K562 (cell line): Measurements from ENCODE around the gene TRMT2A. TPM values are rescaled to one million over a fixed set of nuclear protein-coding genes. Genes with fewer than 3 reads are reported as not detected.

ENCODE experiments used
- C11orf30 ChIP-seq: fragments of 450-650 bp; IDR thresholded peaks from 2 replicates; pipeline ENCODE4 v1.6.1; 2016; ENCODE audit warnings: low read depth, mild to moderate bottlenecking
- CHD2 ChIP-seq: IDR thresholded peaks from 2 replicates; pipeline ENCODE4 v1.6.1; 2011; ENCODE audit warnings: low read depth, low read length
- CXXC5 ChIP-seq: fragments of 250-450 bp; sonication (Bioruptor Pico); IDR thresholded peaks from 2 replicates; pipeline ENCODE4 v1.8.0; 2022; ENCODE audit warnings: inconsistent platforms, mild to moderate bottlenecking, moderate library complexity
- ERF ChIP-seq: fragments of 450-650 bp; formaldehyde crosslinking; IDR thresholded peaks from 2 replicates; pipeline ENCODE4 v1.4.0; 2020; ENCODE audit warnings: mild to moderate bottlenecking, mixed read lengths
- EWSR1 ChIP-seq: fragments of 450-650 bp; IDR thresholded peaks from 2 replicates; pipeline ENCODE4 v1.6.1; 2018; ENCODE audit warnings: borderline replicate concordance, mild to moderate bottlenecking, low read depth, moderate library complexity; ENCODE audit not compliant: partially characterized antibody
- HCFC1 ChIP-seq: IDR thresholded peaks from 2 replicates; pipeline ENCODE4 v1.6.1; 2012; ENCODE audit warnings: low read depth, low read length, improper control_type of control experiment
- HDAC8 ChIP-seq: fragments of 450-650 bp; IDR thresholded peaks from 2 replicates; pipeline ENCODE4 v1.6.1; 2016; ENCODE audit warnings: mild to moderate bottlenecking, missing genetic modification characterization, moderate library complexity, missing compliant biosample characterization
- IRF9 ChIP-seq: fragments of 450-650 bp; IDR thresholded peaks from 2 replicates; pipeline ENCODE4 v1.6.1; 2016; ENCODE audit warnings: missing biosample characterization, missing genetic modification characterization
- KLF1 ChIP-seq: fragments of 450-650 bp; IDR thresholded peaks from 2 replicates; pipeline ENCODE4 v1.6.1; 2016; ENCODE audit warnings: missing genetic modification characterization, missing compliant biosample characterization
- NEUROD1 ChIP-seq: fragments of 150-350 bp; IDR thresholded peaks from 2 replicates; pipeline ENCODE4 v1.6.1; 2014; ENCODE audit warnings: borderline replicate concordance, low read length, low read depth; ENCODE audit not compliant: partially characterized antibody
- NR4A1 ChIP-seq, 2 experiments: fragments of 250-450 bp in 1 of 2; fragments of 450-650 bp in 1 of 2; sonication (Bioruptor Pico) in 1 of 2; IDR thresholded peaks; 2 replicates each; pipeline versions ENCODE4 v1.4.0 to v1.6.1; 2016 to 2020; ENCODE audit warnings: mild to moderate bottlenecking in 2 of 2, missing compliant biosample characterization in 1 of 2, missing genetic modification characterization in 1 of 2, moderate library complexity in 1 of 2
- PCBP1 ChIP-seq: fragments of 200-400 bp; formaldehyde crosslinking; IDR thresholded peaks from 2 replicates; pipeline ENCODE4 v1.6.1; 2018; ENCODE audit warnings: mild to moderate bottlenecking, low read depth, low read length; ENCODE audit not compliant: poor library complexity, severe bottlenecking
- PCBP2 ChIP-seq: fragments of 200-400 bp; formaldehyde crosslinking; IDR thresholded peaks from 2 replicates; pipeline ENCODE4 v1.6.1; 2018; ENCODE audit warnings: low read length, low read depth, mild to moderate bottlenecking, moderate library complexity; ENCODE audit not compliant: poor library complexity, severe bottlenecking
- PHB ChIP-seq: fragments of 250-450 bp; sonication (Bioruptor Pico); IDR thresholded peaks from 2 replicates; pipeline ENCODE4 v1.5.0; 2021
- PKNOX1 ChIP-seq: fragments of 450-650 bp; IDR thresholded peaks from 2 replicates; pipeline ENCODE4 v1.6.1; 2016
- RHOXF2B ChIP-seq: fragments of 250-450 bp; sonication (Bioruptor Pico); conservative IDR thresholded peaks from 2 replicates; pipeline ENCODE4 v1.5.1; 2021
- SIX5 ChIP-seq, 2 experiments: IDR thresholded peaks; 2 replicates each; pipeline ENCODE4 v1.6.1; 2011; ENCODE audit warnings: low read length in 2 of 2, borderline replicate concordance in 1 of 2, low read depth in 1 of 2, mild to moderate bottlenecking in 1 of 2, moderate library complexity in 1 of 2; ENCODE audit not compliant: insufficient read depth in 1 of 2
- SMAD2 ChIP-seq: fragments of 150-350 bp; IDR thresholded peaks from 2 replicates; pipeline ENCODE4 v1.6.1; 2014; ENCODE audit warnings: low read depth, mild to moderate bottlenecking, low read length
- SMAD3 ChIP-seq: fragments of 450-650 bp; formaldehyde crosslinking; conservative IDR thresholded peaks from 2 replicates; pipeline ENCODE4 v1.4.0; 2020; ENCODE audit warnings: mild to moderate bottlenecking
- SP2 ChIP-seq: IDR thresholded peaks from 2 replicates; pipeline ENCODE4 v1.6.1; 2011; ENCODE audit warnings: mild to moderate bottlenecking, low read depth, low read length, moderate library complexity; ENCODE audit not compliant: poor library complexity, severe bottlenecking; ENCODE audit errors: extremely low read depth
- THAP12 ChIP-seq: fragments of 250-450 bp; sonication (Bioruptor Pico); IDR thresholded peaks from 2 replicates; pipeline ENCODE4 v1.9.0; 2021; ENCODE audit warnings: mild to moderate bottlenecking, inconsistent platforms
- ZNF12 ChIP-seq: sonication (generic); formaldehyde crosslinking; IDR thresholded peaks from 2 replicates; pipeline ENCODE4 v1.4.0; 2020; ENCODE audit warnings: mild to moderate bottlenecking, missing genetic modification reagents
- ZNF239 ChIP-seq: fragments of 250-450 bp; sonication (Bioruptor Pico); IDR thresholded peaks from 2 replicates; pipeline ENCODE4 v1.4.0; 2020; ENCODE audit warnings: mild to moderate bottlenecking
- ZNF354B ChIP-seq: fragments of 250-450 bp; sonication (Bioruptor Pico); IDR thresholded peaks from 2 replicates; pipeline ENCODE4 v1.4.0; 2020
- ZNF436 ChIP-seq: fragments of 250-450, 450-650 bp; sonication (Bioruptor Pico); formaldehyde crosslinking; IDR thresholded peaks from 2 replicates; pipeline ENCODE4 v1.7.0; 2020; ENCODE audit warnings: mild to moderate bottlenecking
- polyA plus RNA-seq, 8 experiments: library from polyadenylated mRNA; depleted of rRNA in 4 of 8; stranded (reverse) in 5 of 8; unstranded in 3 of 8; fragments of >200 nt; fragmentation: Nextera tagmentation in 2 of 8; fragmentation: Illumina TruSeq in 1 of 8; extraction: Ambion mirVana in 2 of 8; extraction: Trizol in 1 of 8; gene quantifications; 2 replicates each; pipeline versions ENCODE4 v1.2.1 to v1.2.3, GENCODE V29; 2011 to 2014; ENCODE audit warnings: inconsistent platforms in 1 of 8, missing spikeins in 1 of 8
- total RNA-seq, 7 experiments: library from RNA; depleted of rRNA in 6 of 7; stranded (reverse); fragments of >200 nt in 6 of 7; fragmentation: Illumina TruSeq in 2 of 7; extraction: Trizol in 2 of 7; gene quantifications; 2 replicates each; pipeline versions ENCODE4 v1.2.1 to v1.2.3, GENCODE V29; 2011 to 2021; ENCODE audit warnings: low replicate concordance in 1 of 7

TRMT2A gene
- total and polyA plus RNA-seq, 9 of the 15 experiments (the other 6 are each of a cell fraction or from before 2014, with no cell fraction given) = 1.6 to 265 (median 140) TPM

- peak; percentile 85; the same call in 1 of the 2 replicates for TF ChIP-seq SMAD2
- no peak for TF ChIP-seq C11orf30
- peak; percentile 98 for TF ChIP-seq ERF (CRISPR knock-in tag)
- TF ChIP-seq HDAC8 (tag) = peak; percentile 95
- no peak for TF ChIP-seq ZNF354B
- TF ChIP-seq PCBP1 = no peak
- peak; percentile 95 for TF ChIP-seq NEUROD1
- peak; percentile 72 for TF ChIP-seq ZNF239 (CRISPR knock-in tag)
- peak; percentile 98 for TF ChIP-seq PHB (CRISPR knock-in tag)
- TF ChIP-seq HCFC1 = peak; percentile 80
- TF ChIP-seq CXXC5 (CRISPR knock-in tag) = peak; percentile 100
- TF ChIP-seq ZNF12 (CRISPR knock-in tag) = no peak
- TF ChIP-seq PKNOX1 = no peak
- TF ChIP-seq NR4A1 (CRISPR knock-in tag; IDR thresholded peaks at IDR 0.05) = peak; percentile 98
- peak; percentile 97 for TF ChIP-seq NR4A1 (tag; IDR thresholded peaks at IDR 0.05)
- TF ChIP-seq PCBP2 = no peak
- peak; percentile 88; the same call in 1 of the 2 replicates for TF ChIP-seq SMAD3 (CRISPR knock-in tag)
- peak; percentile 96 for TF ChIP-seq RHOXF2B (CRISPR knock-in tag)
- peak; percentile 96 for TF ChIP-seq SP2
- peak; percentile 95 for TF ChIP-seq THAP12 (CRISPR knock-in tag)
- TF ChIP-seq IRF9 (tag) = peak; percentile 89; the same call in 1 of the 2 replicates
- 0 out of 2 replicates have a peak, but pooled peaks have one; percentile 38 for TF ChIP-seq ZNF436
- peak; percentile 86 for TF ChIP-seq KLF1 (tag)
- peak; percentile 89 for TF ChIP-seq CHD2
- TF ChIP-seq SIX5 (IDR thresholded peaks at IDR 0.05; ENCODE audit: borderline replicate concordance in 1 of 2, insufficient read depth in 1 of 2, low read depth in 1 of 2, low read length in 2 of 2) = peak in 1 of 2 experiments; percentile 28; a peak in 1 of 4 replicates
- TF ChIP-seq EWSR1 = no peak
Measured at GRCh38 chr22:20079745-20080444, 37.1 kb downstream of the TRMT2A start, which contains the start of gene DGCR8 (continued).
